ENCODE data around the gene CAPRIN1.
"Not testable (repeated sequence)": the region's sequence is repeated elsewhere in the genome, so short reads cannot be mapped to it uniquely, and the experiment has no call there.

Gene CAPRIN1

DNA sequence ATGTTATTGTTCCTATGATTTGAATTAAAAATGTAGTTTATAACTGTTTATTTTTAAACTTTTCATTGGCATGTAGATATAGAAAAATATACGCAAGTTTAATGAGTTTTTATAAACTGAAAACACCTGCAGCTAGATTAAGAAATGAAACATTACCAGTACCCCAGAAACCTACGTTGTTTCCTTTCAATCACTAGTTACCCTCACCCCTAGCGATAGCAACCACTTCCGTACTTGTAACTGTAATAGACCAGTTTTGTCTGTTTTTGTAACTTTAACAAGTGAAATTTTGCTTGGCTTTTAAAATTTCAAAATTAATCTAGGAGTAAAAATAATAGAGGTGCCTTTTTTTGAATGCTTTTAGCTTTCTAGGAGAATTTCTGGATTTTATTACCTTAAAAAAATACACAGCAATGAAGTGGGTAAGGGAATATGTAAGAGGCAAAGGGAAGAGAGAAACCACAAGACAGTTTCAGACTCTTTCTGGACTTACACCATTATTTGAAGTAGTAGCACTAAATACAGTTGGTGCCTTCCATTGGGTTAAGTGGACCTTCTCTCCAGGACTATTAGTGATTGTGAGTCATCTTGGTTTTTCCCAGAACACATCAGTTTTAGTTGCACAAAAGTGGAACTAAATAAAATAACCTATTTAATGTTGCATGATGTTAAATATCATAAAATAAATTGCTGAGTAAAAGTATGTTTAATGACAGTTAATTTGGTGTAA is 35.2 kb downstream of the CAPRIN1 start:
- DNase-seq (ENCODE audit: low read depth in 2 of 2): no peak

DNA sequence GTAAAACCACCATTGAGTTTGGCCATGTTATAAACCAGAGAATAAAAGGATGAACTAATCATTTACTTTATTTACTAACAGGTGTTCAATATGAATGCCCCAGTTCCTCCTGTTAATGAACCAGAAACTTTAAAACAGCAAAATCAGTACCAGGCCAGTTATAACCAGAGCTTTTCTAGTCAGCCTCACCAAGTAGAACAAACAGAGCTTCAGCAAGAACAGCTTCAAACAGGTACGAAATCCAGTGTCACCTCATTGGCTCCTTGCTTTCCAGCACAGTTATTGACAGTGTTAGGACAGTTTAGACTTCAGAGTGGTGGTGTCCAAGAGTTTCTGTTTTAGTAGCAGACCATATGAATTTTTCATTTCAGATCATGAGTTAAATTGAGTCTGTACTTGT is 40.3 kb downstream of the CAPRIN1 start:
- no peak for DNase-seq (ENCODE audit: low read depth in 2 of 2)

DNA sequence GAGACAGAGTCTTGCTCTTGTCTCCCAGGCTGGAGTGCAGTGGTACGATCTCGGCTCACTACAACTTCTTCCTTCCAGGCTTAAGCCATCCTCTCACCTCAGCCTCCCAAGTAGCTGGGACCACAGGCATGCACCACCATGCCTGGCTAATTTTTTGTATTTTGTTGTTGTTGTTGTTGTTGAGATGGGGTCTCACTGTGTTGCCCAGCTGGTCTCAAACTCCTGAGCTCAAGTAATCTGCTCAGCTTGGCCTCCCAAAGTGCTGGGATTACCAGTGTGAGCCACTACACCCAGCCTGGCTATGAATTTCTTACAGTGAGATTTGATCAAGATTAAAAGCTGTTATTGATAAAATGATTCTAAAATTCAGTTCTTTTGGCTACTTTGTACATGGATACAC is 43.4 kb downstream of the CAPRIN1 start:
- DNase-seq (ENCODE audit: low read depth in 2 of 2): not testable (repeated sequence)

DNA sequence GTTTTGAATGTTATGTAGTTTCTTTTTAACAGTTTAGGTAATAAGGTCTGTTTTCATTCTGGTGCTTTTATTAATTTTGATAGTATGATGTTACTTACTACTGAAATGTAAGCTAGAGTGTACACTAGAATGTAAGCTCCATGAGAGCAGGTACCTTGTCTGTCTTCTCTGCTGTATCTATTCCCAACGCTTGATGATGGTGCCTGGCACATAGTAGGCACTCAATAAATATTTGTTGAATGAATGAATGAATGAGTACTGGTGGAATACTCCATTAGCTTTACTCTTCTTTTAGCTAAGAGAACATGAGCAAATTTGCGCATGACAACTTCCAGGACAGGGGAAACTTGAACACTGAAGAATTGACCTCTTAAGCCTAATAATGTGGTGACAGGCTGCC is 47.3 kb downstream of the CAPRIN1 start:
- no peak for DNase-seq (ENCODE audit: low read depth in 2 of 2)

DNA sequence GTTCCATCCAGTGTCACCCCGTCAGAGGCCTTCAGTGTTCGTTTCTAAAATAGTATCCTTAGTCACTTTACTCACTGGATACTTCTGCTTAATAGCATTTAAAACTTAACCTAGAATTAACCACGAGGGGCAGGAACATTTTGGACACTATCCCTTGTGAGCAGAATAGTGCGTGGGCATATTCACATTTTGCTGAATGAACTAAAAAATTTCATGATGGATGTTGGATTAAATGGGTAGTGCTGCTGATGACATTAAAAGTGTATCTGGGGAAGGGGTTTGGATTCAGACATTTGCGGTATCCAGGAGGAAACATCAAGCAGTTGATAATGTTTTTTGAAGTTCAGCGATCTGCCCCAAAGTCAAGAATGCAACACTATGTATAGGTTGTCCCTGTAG is 53.1 kb downstream of the CAPRIN1 start:
- DNase-seq (ENCODE audit: low read depth in 2 of 2): no peak

DNA sequence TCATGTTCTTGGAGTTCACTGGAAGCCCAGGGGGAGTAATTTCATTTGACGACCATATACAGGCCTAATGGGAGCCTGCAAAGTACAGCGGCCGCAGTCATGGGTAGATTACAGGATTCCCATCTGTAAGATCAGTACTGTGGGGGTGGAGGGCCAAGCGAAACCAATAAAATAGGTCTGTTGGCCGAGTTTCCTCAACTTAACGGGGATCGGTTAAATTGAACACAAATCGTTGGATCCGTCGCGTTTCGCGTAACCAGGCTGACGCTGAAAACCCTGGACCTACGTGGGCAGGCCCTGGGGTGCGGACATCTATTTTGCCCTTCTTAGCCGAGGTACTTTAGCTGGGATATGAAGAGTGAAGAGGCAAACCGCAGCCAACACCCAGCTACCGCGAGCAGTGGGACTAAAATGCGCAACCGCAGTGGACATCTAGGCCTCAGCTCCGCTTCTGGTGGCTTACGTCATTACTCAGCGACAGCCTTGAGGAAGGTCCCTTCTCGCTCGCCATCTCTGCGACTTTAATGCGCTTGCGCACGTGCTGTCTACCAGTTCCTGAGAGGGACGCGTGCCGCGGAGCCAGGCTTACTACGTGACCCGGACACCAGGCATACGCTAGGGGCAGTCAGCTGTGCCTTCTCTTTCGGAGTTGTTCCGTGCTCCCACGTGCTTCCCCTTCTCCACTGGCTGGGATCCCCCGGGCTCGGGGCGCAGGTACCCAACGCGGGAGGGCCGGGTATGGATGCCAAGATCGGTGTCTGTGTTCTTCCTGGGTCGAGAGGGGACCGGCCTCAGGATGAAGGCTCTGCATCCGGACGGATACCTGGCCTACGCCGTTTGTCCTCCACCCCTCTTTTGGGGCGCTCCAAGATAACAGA is 53.8 kb downstream of the CAPRIN1 start, which contains the start of gene NAT10:
TSS of gene NAT10 (plus strand) at position 551 of the 878 bp plus-strand sequence. CDS start 2,597 bp downstream, outside the sequence.
- peak; percentile 96 to 97 for DNase-seq (ENCODE audit: low read depth in 2 of 2)

DNA sequence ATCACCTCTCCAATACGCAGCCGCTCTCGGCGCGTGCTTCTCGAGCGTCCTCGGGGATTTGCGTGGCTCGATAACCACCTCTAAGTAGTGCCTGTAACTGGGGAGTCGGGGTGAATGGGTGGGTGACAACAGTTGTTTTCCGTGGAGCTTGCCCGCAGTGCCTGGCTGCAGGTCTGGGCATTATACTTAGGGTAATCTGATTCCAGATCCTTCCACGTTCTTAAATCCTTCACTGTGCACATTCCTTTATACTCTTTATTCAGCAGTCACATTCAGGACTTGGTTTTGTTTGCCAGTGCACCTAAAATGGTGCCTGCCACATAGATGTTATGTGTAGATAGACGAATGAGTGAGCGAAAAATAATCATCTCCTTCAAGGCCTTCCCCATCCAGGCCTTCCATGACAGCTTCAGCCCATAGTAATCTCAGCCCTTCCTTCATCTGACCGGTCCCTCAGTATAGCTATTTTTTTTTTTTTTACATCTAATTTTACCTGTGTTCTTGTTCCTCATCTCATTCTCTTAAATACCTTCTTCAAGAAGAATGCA is 54.5 kb downstream of the CAPRIN1 start:
- DNase-seq (ENCODE audit: low read depth in 2 of 2): no peak

DNA sequence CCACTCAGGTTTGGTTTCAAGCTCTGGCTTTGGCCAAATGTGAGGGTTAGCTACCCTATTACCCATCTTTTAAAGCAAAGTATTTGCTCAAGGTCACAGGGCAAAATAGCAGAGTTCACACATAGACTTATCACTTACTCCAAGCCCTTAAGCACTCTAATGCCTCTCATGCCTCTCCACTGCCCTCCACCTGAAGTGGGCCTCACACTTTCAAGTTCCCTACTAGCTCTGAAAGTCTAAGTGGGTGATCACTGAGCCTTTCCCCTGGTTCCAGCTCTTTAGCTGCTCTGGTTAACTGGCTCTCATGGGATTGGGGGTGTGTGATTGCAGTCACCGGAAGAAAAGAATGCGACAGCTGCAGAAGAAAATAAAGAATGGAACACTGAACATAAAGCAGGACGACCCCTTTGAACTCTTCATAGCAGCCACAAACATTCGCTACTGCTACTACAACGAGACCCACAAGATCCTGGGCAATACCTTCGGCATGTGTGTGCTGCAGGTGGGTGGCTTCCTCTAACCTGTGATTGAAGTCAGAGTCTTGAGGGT is 60.3 kb downstream of the CAPRIN1 start:
- DNase-seq (ENCODE audit: low read depth in 2 of 2): no peak

DNA sequence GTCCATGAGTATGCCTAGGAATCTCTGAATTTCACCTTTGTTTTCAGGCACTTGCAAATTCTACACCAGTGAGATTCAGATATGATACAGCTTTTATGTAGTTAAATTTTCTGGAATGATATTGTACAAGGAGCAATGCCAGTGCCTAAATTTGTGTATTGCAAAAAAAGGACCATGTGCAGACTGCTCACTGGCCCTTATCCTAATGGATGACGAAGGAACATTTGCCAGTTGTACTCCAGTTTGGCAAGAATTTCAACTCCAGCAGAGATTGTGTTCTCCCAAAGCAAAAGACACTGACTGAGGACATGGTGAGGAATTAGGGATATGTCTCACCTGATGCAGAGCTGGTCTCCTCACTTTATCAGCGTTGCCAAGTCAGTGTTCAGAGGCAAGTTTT is 62.5 kb downstream of the CAPRIN1 start:
- no peak for DNase-seq (ENCODE audit: low read depth in 2 of 2)

DNA sequence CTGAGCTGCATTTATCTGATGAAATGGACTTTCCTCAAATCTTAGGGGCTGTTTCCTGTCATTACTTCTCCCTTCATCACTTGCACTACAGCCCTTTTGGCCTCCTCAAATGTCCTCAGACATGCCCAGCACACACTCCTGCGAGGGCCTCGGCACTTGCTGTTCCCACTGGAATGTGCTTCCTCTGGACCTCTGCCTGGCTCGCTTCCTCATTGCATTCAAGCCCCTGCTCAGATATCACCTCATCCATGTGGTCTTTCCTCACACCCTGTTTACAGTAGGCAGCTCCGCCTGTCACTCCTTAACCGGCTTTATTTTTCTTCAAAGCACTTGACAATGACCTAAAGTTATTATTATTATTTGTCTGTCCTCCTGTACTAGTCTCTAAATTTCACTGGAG is 62.9 kb downstream of the CAPRIN1 start:
- no peak for DNase-seq (ENCODE audit: low read depth in 2 of 2)

DNA sequence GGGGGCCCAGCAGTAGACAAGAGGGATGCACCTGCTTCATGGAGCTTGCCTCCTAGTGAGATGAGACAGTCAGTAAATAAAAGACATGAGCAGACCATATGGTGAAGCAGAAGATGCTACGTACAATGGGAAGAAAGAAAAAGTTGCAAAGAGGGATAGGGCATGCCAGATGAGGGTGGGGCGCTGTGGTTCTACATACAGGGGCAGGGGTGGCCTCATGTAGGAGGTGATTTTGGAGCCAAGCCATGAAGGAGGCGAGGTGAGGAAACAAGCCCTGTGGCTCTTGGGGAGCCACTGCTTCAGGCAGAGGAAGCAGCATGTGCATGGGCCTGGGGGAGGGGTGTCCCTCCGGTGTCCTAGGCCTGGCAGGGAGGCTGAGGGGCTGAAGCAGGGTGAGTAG is 69.1 kb downstream of the CAPRIN1 start:
- DNase-seq (ENCODE audit: low read depth in 2 of 2): no peak

DNA sequence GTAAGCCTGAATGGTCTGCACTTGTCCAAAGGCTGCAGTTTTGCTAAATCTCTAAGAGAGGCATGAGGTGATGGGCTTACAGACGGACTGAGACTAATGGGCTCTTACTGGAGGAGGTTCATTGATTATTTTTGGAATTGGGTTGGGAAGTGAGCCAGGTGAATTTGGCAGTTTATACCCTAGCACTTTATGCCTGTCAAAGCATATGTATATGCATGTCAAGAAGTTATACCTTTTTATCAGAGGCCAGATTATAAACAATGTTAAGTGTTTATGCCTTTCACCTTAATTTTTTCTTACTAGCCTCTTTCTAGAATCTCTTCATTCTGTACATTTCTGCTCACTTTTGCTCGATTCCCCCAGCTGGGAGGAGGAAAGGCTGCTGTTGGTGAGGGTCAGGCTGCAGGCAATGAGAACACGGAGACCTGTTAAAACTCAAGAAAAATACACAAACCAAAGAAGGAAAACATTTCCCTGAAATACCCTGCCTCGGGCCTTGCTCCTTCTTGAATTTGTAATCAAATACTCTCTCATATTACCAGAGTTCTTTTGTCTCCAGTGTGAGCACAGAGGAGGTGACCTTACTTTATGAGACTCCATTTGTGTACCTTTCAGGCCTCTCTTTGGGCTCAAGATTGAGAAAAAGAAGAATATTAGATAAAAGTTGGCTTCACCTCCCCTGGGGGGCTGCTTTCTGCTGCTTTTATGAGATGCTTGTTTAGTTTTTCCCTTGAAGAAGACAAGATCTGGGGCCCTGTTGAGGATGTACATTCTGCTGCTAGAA is 73.5 kb downstream of the CAPRIN1 start:
- no peak for DNase-seq (ENCODE audit: low read depth in 2 of 2)

DNA sequence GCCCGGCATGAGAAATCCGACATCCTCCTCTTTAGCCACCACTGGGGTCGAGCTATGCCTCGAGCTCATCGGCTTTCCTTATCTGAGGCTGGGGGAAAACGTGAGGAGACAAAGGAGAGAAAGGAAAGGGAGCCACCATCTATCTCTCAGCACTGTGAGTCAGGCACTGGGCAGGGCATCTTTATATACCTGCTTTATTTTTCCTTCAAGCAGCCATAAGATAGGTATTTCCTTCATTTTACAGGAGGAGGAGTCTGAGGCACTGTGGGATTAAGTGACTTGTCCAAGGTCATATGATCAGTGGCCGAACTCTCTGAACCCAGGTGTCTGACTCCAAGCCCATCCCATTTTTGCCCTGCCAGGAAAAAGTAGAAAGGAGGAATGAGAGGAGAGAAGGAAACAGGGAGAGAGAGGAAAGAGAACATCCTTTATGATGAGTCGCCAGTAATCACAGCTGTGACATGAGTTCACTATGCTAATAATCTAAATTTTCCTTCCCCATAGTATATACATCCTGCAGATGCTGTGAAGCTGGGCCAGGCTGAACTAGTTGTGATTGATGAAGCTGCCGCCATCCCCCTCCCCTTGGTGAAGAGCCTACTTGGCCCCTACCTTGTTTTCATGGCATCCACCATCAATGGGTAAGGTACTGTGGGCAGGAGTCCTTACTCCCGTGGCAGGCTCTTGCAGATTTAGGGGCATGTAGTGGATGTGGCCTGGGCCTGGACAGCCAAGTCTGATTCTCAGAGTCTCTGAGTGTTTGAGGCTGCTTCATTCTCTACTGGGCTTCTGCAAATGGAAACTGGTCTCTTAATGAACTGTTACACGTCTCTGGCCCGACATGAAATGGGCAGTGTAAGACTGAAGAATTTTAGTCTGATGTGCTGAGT is 75.7 kb downstream of the CAPRIN1 start:
- DNase-seq (ENCODE audit: low read depth in 2 of 2): no peak

DNA sequence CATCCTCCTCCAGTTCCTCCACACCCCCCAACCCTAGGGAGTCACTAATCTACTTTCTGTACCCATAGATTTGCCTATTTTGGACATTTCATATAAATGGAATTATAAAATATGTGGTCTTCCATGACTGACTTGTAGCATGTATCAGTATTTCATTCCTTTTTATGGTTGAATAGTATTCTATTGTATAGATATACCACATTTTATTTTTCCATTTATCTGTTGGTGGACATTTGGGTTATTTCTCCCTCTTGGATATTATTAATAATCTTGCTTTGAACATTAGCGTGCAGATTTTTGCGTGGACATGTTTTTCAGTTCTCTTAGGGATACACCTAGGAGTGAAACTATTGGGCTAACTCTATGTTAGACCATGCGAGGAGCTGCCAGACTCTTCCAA is 77.3 kb downstream of the CAPRIN1 start:
- no peak for DNase-seq (ENCODE audit: low read depth in 2 of 2)

DNA sequence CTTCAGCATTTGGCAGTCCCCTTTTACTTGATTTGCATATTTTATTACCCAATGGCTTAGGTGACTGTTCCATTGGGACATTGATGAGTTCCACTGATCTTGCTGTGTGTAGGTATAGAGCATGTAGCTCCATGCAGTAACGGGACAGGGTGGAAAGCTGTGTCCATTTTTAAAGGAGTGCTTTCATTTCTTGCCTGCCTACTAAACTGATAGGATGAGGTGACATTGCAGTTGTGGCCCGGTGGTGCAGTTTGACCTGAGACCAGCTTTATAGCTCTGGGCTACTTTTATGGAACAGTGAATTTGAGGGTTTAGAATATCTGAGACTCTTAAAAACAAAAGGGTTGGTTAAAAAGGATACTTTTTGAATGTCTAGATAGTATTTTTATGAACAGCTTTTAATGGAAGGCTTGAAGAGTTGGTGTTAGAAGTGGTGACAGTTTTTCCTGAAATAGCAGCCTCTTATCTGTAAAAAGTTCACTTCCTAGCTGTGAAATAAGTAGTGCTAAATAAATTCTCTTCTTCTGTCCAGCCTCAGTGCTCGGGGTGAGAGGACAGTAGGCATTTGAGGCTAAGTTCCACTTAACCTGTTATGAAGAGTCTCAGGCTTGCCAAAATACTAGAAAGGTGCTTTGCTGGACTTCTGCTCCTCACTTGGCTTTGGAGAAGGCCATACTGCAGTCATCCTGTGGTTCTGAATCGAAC is 80.9 kb downstream of the CAPRIN1 start:
- DNase-seq (ENCODE audit: low read depth in 2 of 2): no peak

DNA sequence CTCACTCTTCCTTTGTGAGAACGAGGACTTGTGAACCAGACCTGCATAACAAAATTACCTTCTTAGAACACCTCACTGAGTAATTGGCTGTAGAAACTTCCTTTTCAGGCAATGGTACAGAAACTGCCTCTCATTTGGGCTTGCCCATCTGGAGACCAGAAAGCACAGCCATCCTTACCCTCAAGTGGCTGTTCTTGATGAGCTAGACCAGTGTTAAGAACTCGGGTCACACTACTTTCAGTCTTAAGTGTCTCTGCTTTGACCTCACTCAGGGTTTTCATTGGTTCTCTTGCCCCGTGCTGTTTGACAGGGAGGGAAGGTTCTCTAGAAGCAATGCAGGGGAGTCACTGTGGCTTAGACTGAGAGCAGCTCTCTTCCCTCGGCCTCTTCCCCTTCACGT is 83.2 kb downstream of the CAPRIN1 start:
- no peak for DNase-seq (ENCODE audit: low read depth in 2 of 2)

DNA sequence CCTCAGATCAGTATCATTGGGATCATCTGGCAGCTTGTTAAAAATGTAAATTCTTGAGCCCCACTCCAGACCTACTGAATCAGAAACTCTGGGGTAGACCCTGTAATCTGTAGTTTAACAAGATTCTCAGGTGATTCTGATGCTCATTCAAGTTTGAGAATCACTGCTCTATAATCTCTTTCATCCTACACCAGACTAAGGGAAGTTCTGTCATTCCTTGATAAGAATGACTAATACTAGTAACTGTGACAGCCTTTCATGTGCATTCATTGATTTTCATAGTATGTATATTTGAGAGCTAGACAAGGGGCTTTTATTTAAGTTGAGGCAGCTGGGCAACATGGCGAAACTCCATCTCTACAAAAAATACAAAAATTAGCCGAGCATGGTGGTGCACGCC is 83.9 kb downstream of the CAPRIN1 start:
- DNase-seq (ENCODE audit: low read depth in 2 of 2): no peak

DNA sequence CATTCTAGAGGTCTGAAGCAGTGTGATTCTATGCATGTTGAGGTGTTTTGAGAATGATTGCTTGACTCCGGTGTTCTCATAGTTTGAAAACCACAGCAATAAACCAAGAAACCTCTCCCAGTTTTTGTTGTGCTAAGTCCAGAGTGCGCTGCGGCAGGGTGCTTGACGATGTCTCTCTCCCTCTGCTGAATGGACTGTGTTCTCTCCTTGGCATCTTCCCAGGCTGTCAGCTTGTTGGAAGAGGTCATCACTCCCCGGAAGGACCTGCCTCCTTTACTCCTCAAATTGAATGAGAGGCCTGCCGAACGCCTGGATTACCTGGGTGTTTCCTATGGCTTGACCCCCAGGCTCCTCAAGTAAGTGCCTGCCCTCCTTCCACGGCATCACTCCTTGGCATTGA is 84.9 kb downstream of the CAPRIN1 start:
- DNase-seq (ENCODE audit: low read depth in 2 of 2): no peak

DNA sequence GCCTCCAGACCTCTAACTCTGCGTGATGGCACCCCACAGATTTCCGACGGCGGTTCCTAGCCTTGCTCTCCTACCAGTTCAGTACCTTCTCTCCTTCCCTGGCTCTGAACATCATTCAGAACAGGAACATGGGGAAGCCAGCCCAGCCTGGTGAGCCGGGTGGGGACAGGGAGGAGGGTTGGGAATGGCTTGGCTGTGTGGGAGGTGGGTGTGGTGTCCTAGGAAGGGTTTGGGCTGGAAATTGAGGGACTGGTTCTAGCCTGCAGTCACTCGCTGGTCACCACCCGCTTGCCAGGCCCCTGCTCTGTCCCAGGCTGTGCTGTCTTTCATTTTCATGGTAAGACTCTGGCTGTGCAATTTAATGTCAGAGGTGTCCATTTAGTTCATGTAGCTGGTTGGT is 87.8 kb downstream of the CAPRIN1 start:
- DNase-seq (ENCODE audit: low read depth in 2 of 2): no peak

DNA sequence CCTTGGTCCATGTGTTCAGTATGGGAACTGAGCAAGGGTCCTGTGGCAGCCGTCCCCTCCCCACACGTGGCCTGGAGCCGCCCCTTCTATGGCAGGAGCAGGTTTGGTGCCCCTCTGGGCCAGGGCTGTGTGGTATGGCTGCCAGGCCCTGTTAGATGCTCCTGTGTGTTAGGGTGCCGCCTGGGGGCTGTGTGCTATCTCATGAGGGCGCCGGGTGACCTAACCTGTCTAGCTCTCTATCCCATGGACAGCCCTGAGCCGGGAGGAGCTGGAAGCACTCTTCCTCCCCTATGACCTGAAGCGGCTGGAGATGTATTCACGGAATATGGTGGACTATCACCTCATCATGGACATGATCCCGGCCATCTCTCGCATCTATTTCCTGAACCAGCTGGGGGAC is 88.6 kb downstream of the CAPRIN1 start:
- no peak for DNase-seq (ENCODE audit: low read depth in 2 of 2)

Measured in stimulated activated CD8-positive, alpha-beta memory T cell treated with anti-CD3 and anti-CD28 coated beads, Interleukin-7, amount 100 ng/mL, for 1 hour (primary cell).